Urinary bladder (tissue), 4 donors: Measurements from ENCODE around the gene TMEM62. TPM values are rescaled to one million over a fixed set of nuclear protein-coding genes. Genes with fewer than 3 reads are reported as not detected.

Experiments
- DNase-seq: peaks from one replicate; pipeline ENCODE4 v3.0.0-alpha.2; 2015; ENCODE audit errors: extremely low spot score
- H3K27ac ChIP-seq: one replicate; pipeline ENCODE4 v1.5.1; 2013; ENCODE audit warnings: low read depth, mild to moderate bottlenecking, moderate library complexity
- H3K36me3 ChIP-seq: one replicate; pipeline ENCODE4 v1.6.1; 2013; ENCODE audit warnings: mild to moderate bottlenecking, moderate library complexity; ENCODE audit not compliant: insufficient read depth
- H3K4me1 ChIP-seq: one replicate; pipeline ENCODE4 v1.6.1; 2013; ENCODE audit warnings: mild to moderate bottlenecking, moderate library complexity; ENCODE audit not compliant: insufficient read depth
- H3K4me3 ChIP-seq: one replicate; pipeline ENCODE4 v1.5.1; 2013; ENCODE audit warnings: low read depth, low read length
- WGBS: extraction: QIAGEN DNeasy Blood & Tissue Kit; methylation state at CpG from one replicate; pipeline ENCODE4 v1.1.7; 2013; 5-methylcytosine and 5-hydroxymethylcytosine counted together
- polyA plus RNA-seq: library from polyadenylated mRNA; stranded (reverse); fragments of 200-250 nt; gene quantifications from one replicate; pipeline ENCODE4 v1.2.3, GENCODE V29; 2013
- small RNA-seq: library from RNA; depleted of rRNA; stranded (forward); fragments of <200 nt; gene quantifications from one replicate; pipeline ENCODE3, GENCODE V24; 2014
- total RNA-seq: library from RNA; depleted of rRNA; stranded (reverse); fragments of >200 nt; gene quantifications from one replicate; pipeline ENCODE4 v1.2.3, GENCODE V29; 2014
- donor health status: healthy with polysubstance abuse.
- donor health status: healthy.

Gene TMEM62
- total and polyA plus RNA-seq, 2 donors = 12.7 to 22.6 TPM

DNA sequence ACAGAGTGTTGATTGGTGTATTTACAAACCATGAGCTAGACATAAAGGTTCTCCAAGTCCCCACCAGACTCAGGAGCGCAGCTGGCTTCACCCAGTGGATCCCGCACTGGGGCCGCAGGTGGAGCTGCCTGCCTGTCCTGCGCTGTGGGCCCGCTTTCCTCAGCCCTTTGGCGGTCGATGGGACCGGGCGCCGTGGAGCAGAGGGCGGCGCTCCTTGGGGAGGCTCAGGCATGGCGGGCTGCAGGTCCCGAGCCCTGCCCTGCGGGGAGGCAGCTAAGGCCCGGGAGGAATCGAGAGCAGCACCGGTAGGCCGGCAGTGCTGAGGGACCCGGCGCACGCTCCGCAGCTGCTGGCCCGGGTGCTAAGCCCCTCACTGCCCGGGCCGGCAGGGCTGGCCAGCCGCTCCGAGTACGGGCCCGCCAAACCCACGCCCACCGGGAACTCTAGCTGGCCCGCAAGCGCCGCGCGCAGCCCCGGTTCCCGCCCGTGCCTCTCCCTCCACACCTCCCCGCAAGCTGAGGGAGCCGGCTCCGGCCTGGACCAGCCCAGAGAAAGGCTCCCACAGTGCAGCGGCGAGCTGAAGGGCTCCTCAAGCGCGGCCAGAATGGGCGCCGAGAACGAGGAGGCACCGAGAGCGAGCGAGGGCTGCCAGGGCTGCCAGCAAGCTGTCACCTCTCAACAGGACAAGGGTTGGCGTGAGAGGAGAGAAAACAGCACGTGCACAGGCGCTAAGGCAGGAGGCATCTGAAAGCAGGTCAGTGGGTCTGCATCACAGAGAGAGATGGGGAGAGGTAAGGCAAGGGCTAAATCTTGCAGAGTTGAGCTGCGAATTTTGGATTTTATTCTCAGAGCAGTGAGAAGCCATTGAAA is 93.3 kb downstream of the TMEM62 start:
- 96% methylated on average over 57 of the region's 57 CpGs for WGBS
- no peak for DNase-seq
- H3K27ac ChIP-seq = no peak overlapping the region

DNA sequence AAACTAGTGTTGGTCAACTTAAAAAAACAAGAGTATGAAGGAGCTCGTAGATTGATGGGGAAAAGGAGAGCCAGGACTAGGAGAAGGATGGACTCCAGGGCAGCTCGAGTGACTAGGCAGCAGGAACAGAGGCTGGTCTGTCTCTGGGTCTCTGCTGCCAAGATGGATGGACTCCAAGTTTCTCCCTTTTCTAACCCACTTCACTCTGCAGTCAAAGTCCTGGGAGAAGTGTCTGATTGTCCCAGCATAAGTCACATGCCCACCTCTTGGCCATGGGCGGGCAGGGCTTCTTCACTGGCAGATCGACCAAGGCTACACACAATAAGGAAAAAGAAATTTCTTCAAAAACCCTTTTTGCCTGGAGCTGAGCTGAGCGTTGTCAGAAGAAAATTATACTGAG is 96.6 kb downstream of the TMEM62 start:
- no peak for DNase-seq
- H3K4me1 ChIP-seq = no peaks in the 10 kb centered on the region
- WGBS = 78% methylated on average over 5 of the region's 5 CpGs
- no peak overlapping the region for H3K4me3 ChIP-seq
- H3K27ac ChIP-seq = no peak overlapping the region
- no peaks in the 10 kb centered on the region for H3K36me3 ChIP-seq

More for the DNA sequence above, 93.3 kb downstream of the TMEM62 start:
- Histone ChIP-seq H3K4me1 (no peaks in the 10 kb centered on the region), H3K36me3 (no peaks in the 10 kb centered on the region), H3K4me3 (no peak overlapping the region)

DNA sequence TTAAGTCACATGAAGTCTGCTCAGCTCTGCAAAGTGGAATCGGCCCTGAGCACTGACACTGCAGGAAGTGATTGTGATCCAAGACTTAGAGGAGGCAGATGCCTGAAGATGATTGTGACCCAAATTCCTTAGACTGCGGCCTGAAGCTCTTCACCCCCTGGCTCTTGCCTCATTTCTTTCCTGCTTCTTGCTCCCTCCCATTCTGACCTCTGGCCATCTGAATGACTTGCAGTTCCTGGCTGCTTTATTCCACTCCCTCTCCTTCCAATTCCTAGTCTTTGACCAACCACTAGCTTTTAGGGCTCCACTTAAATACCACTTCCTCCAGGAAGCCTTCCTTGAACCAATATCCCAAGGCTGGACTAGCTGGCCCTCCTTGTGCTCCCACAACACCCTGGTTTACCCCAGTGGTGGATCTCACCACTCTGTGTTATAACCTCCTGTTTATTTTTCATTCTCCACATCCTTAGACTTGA is 97.3 kb downstream of the TMEM62 start:
- Histone ChIP-seq H3K36me3 (no peaks in the 10 kb centered on the region), H3K4me1 (no peaks in the 10 kb centered on the region), H3K27ac (no peak overlapping the region), H3K4me3 (no peak overlapping the region)
- no peak for DNase-seq
- WGBS = 44% methylated on average over 2 of the region's 2 CpGs

DNA sequence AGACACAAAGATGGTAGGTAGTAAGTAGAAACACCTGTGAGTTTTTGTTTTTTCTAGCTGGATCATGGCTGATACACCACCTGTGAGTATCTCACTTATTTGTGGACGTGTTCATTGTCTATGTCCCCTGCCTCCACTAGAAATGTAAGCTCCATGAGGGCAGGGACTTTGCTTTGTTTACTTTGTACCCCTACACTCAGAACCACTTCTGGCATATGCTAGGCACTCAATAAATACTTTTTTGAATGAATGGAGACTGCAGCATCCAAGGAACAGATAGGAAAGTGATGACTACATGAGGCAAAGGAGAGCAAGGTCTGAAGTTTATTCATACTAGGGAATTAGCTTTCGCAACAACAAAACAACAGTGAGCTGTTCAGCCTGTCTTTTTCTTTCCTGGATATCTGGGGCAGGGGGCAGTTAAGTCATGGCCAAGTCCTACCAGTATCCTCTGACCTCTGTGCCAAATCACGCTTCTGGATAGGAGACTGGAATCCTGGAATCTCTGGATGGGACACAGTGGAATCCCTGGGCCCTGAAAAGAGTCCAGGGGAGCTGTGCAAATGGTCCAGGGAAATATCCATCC is 99.0 kb downstream of the TMEM62 start:
- no peak for DNase-seq
- 80% methylated on average over 3 of the region's 3 CpGs for whole genome bisulfite sequencing
- Histone ChIP-seq H3K4me1 (no peaks in the 10 kb centered on the region), H3K27ac (no peak overlapping the region), H3K36me3 (no peaks in the 10 kb centered on the region), H3K4me3 (no peak overlapping the region)

Small RNA genes lying within 50 kb of the gene (small RNA-seq; reads per million reads assigned to genes)
- not detected for gene AC068724.2

Other genes with a start within 250 kb of the TMEM62 start
- gene TTBK2, start 212.8 kb upstream of the TMEM62 start, total RNA-seq = 20.5 TPM
- gene TTBK2, start 212.8 kb upstream of the TMEM62 start, polyA plus RNA-seq = 7.7 TPM
- gene UBR1, start 27.5 kb upstream of the TMEM62 start, total RNA-seq = 80.7 TPM
- 13.3 TPM for gene UBR1, start 27.5 kb upstream of the TMEM62 start, polyA plus RNA-seq
- gene CCNDBP1, start 51.8 kb downstream of the TMEM62 start, total RNA-seq = 44.9 TPM
- 62.6 TPM for gene CCNDBP1, start 51.8 kb downstream of the TMEM62 start, polyA plus RNA-seq
- 1.8 TPM for gene EPB42, start 87.4 kb downstream of the TMEM62 start, total RNA-seq
- not detected for gene EPB42, start 87.4 kb downstream of the TMEM62 start, polyA plus RNA-seq
- 0.26 TPM for gene TGM5, start 133.3 kb downstream of the TMEM62 start, total RNA-seq
- gene TGM5, start 133.3 kb downstream of the TMEM62 start, polyA plus RNA-seq = 0.16 TPM
- not detected for gene TGM7, start 168.7 kb downstream of the TMEM62 start, total RNA-seq
- not detected for gene TGM7, start 168.7 kb downstream of the TMEM62 start, polyA plus RNA-seq
- gene LCMT2, start 197.0 kb downstream of the TMEM62 start, total RNA-seq = 8.0 TPM
- gene LCMT2, start 197.0 kb downstream of the TMEM62 start, polyA plus RNA-seq = 5.5 TPM
- 24.4 TPM for gene ZSCAN29, start 237.5 kb downstream of the TMEM62 start, total RNA-seq
- gene ZSCAN29, start 237.5 kb downstream of the TMEM62 start, polyA plus RNA-seq = 11.9 TPM
- 14.3 TPM for gene TUBGCP4, start 237.5 kb downstream of the TMEM62 start, total RNA-seq
- 9.7 TPM for gene TUBGCP4, start 237.5 kb downstream of the TMEM62 start, polyA plus RNA-seq